Measurements from ENCODE around the gene ALMS1. TPM values are rescaled to one million over a fixed set of nuclear protein-coding genes. Genes with fewer than 3 reads are reported as not detected.

Gene ALMS1
- total and polyA plus RNA-seq, 2 of the 8 experiments (the other 6 are each of a cell fraction or from before 2014, with no cell fraction given): 21.8 to 45.6 TPM

DNA sequence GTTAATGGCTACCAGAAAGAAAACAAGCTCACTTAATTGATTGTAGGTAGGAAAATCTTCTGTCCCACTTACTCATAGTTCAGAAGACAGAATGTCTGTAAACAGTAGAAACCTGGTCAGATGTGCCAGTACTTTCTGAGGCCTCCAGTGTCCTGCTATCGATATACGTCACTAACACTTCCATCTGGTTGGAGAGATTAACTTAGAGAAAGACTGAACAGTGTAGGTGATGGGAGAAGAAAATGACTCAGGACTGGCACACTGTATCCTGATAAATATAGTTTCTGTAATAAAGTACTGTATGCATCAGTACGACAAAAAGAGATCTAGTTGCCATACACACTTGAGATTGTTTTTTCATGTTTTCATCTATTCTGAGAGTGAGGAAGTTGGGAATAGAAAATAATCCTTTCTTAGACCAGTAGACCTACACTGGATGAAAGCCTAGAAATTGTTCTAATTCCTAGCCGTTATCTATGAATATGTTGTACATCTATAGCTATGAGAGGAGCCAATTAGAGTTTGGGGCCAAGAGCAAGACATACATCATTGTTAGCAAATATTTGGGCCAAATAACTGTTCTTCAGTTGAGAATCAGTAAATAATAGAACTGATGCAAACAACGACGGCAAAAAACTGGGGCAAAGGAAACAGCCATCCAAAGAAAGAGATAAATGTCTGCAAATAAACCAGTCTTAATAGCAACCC, 150.7 kb downstream of the ALMS1 start:
- Histone ChIP-seq H3K79me2 (ENCODE audit: control insufficient read depth in 1 of 2, insufficient read depth in 2 of 2, low read length in 2 of 2) (no peaks in the 10 kb centered on the region), H3K4me3 (ENCODE audit: extremely low read depth in 1 of 4, insufficient read depth in 2 of 4, low read depth in 3 of 4, low read length in 4 of 4) (no peak overlapping the region), H4K91ac (replicated peaks; ENCODE audit: insufficient read length, low read length) (no peak overlapping the region), H3K27me3 (replicated peaks in 1 of 4; ENCODE audit: control insufficient read depth in 3 of 4, extremely low read depth in 1 of 4, insufficient read depth in 3 of 4, low read length in 3 of 4) (no peaks in the 10 kb centered on the region), H2BK15ac (ENCODE audit: low read length) (no peak overlapping the region), H4K5ac (ENCODE audit: insufficient read length, low read depth, low read length) (no peak overlapping the region), H3K27ac (ENCODE audit: low read depth, low read length) (no peak overlapping the region), H3K4me2 (ENCODE audit: insufficient read depth in 1 of 2, low read depth in 2 of 2, low read length in 2 of 2) (no peak overlapping the region), H2BK120ac (replicated peaks; ENCODE audit: low read depth, low read length) (no peak overlapping the region), H3K18ac (ENCODE audit: extremely low read depth, low read length) (no peak overlapping the region), H2AK5ac (ENCODE audit: low read depth, low read length) (no peak overlapping the region), H3K36me3 (ENCODE audit: control insufficient read depth in 2 of 4, insufficient read depth in 4 of 4, low read length in 3 of 4) (peaks cover 3 to 51% (median 20%) of the 10 kb centered on the region in 4 experiments; a peak in 6 of 8 replicates), H3K23me2 (ENCODE audit: low read depth, low read length) (no peaks in the 10 kb centered on the region), H2BK20ac (ENCODE audit: low read length) (no peak overlapping the region), H3K9me3 (ENCODE audit: insufficient read depth in 2 of 2, low read depth in 1 of 2, low read length in 1 of 2) (peaks cover 25 to 34% of the 10 kb centered on the region in 2 experiments), H4K20me1 (replicated peaks in 1 of 2; ENCODE audit: control insufficient read depth in 1 of 2, insufficient read depth in 2 of 2, low read length in 2 of 2) (no peaks in the 10 kb centered on the region), H3K4me1 (replicated peaks in 1 of 4; ENCODE audit: control insufficient read depth in 3 of 4, insufficient read depth in 4 of 4, low read length in 3 of 4) (no peaks in the 10 kb centered on the region), H3K9ac (replicated peaks in 1 of 4; ENCODE audit: extremely low read depth in 1 of 4, low read depth in 3 of 4, low read length in 3 of 4) (no peak overlapping the region), H3K23ac (ENCODE audit: insufficient read length) (no peak overlapping the region), H3K14ac (ENCODE audit: insufficient read length) (no peak overlapping the region), H2AFZ (ENCODE audit: low read length) (no peak overlapping the region), H2BK12ac (ENCODE audit: low read depth, low read length) (no peak overlapping the region), H4K8ac (ENCODE audit: extremely low read depth, insufficient read depth, low read length) (no peak overlapping the region), H3K79me1 (ENCODE audit: low read depth, low read length) (no peaks in the 10 kb centered on the region), H3K56ac (replicated peaks; ENCODE audit: insufficient read length, low read depth, low read length) (no peak overlapping the region), H2BK5ac (ENCODE audit: low read depth, low read length) (no peak overlapping the region), H3K4ac (replicated peaks; ENCODE audit: insufficient read length, low read depth, low read length) (no peak overlapping the region)
- TF ChIP-seq, protein P1, sequence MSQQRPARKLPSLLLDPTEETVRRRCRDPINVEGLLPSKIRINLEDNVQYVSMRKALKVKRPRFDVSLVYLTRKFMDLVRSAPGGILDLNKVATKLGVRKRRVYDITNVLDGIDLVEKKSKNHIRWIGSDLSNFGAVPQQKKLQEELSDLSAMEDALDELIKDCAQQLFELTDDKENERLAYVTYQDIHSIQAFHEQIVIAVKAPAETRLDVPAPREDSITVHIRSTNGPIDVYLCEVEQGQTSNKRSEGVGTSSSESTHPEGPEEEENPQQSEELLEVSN (IDR thresholded peaks at IDR 0.05): no peak
- TF ChIP-seq SIN3A (conservative IDR thresholded peaks at IDR 0.05 in 1 of 2, IDR thresholded peaks at IDR 0.05 in 1 of 2; ENCODE audit: low read depth in 1 of 2, low read length in 2 of 2): no peak
- DNase-seq (ENCODE audit: low read depth in 1 of 2, low spot score in 2 of 2): no peak
- WGBS, 2 experiments (ENCODE audit: extremely low coverage in 1 of 2, insufficient coverage in 1 of 2, insufficient read length in 1 of 2, insufficient replicate concordance in 2 of 2, low coverage in 1 of 2, low lambda C conversion rate in 2 of 2, missing lambda C conversion rate in 1 of 2): 95% methylated on average over 6 of the region's 6 CpGs; no CpG with 5 or more reads in 1 of the 2 experiments
- no peak for FAIRE-seq
- POLR2A ChIA-PET (ENCODE audit: partially characterized antibody): no interaction called here
- CTCF ChIA-PET (ENCODE audit: partially characterized antibody): interaction anchor here (1.3 kb wide), 1 partner anchor 14 kb away, joined by 4 read pairs; no protein-coding TSS in a partner anchor
